Activated CD8-positive, alpha-beta T cell treated with anti-CD3 and anti-CD28 coated beads for 36 hours (primary cell): ENCODE data around the gene CD6. TPM values are rescaled to one million over a fixed set of nuclear protein-coding genes. Genes with fewer than 3 reads are reported as not detected.

Experiments used
- ATAC-seq: fragments of 200-7000 bp; cut with Tn5 transposase; one replicate; pipeline ENCODE4 v1.10.0; 2021; ENCODE audit warnings: mild to moderate bottlenecking, moderate library complexity
- CTCF ChIA-PET: fragments of 350-600 bp; sonication (Branson Sonifier 250); formaldehyde crosslinking; loops from one replicate; lab custom pipeline; 2021; ENCODE audit warnings: antibody characterized with exemption; lab: Charles Lee
- POLR2A ChIA-PET: fragments of 350-600 bp; sonication (Branson Sonifier 250); formaldehyde crosslinking; loops from one replicate; lab custom pipeline; 2021; ENCODE audit warnings: antibody characterized with exemption; lab: Charles Lee
- DNase-seq: peaks from one replicate; pipeline ENCODE4 v3.0.0-alpha.2; 2020
- H3K27ac Mint-ChIP-seq: one replicate; pipeline ENCODE4 v1.8.0; 2021; ENCODE audit warnings: mild to moderate bottlenecking, mixed read lengths
- H3K27me3 Mint-ChIP-seq: one replicate; pipeline ENCODE4 v1.8.0; 2021; ENCODE audit warnings: mixed read lengths
- H3K36me3 Mint-ChIP-seq: one replicate; pipeline ENCODE4 v1.8.0; 2021; ENCODE audit warnings: low read depth, mixed read lengths
- H3K4me1 Mint-ChIP-seq: one replicate; pipeline ENCODE4 v1.8.0; 2021; ENCODE audit warnings: low read depth, mixed read lengths
- H3K4me3 Mint-ChIP-seq: one replicate; pipeline ENCODE4 v1.8.0; 2021; ENCODE audit warnings: mild to moderate bottlenecking, moderate library complexity, mixed read lengths
- H3K9me3 Mint-ChIP-seq: one replicate; pipeline ENCODE4 v1.8.0; 2021; ENCODE audit warnings: mixed read lengths
- CTCF ChIP-seq: fragments of 200-600 bp; IDR thresholded peaks from one replicate; pipeline ENCODE4 v1.8.0; 2022; ENCODE audit warnings: antibody characterized with exemption, mild to moderate bottlenecking
- intact Hi-C: fragments of 100-400 bp; cut with micrococcal nuclease; formaldehyde crosslinking; loops from one replicate; pipeline ENCODE4 v1.10.0; 2022
- total RNA-seq, 2 experiments: library from RNA; stranded (reverse); gene quantifications; one replicate each; pipeline ENCODE4 v1.2.3, GENCODE V29; 2021

CD6 gene
- total RNA-seq, 2 experiments from 2014 or later, result 196 to 201 TPM

- H3K27ac Mint-ChIP-seq, result no peak overlapping the region
- ChIA-PET POLR2A (interaction anchor here (1.0 kb wide), 2 partner anchors 9 to 95 kb away, joined by 3 read pairs; no protein-coding TSS in a partner anchor), CTCF (interaction anchor here (0.8 to 1.3 kb wide), 2 partner anchors 30 to 185 kb away, joined by 3 read pairs; no protein-coding TSS in a partner anchor)
- TF ChIP-seq CTCF, result no peak
- no peak overlapping the region for H3K4me3 Mint-ChIP-seq
- no peaks in the 10 kb centered on the region for H3K9me3 Mint-ChIP-seq
- H3K27me3 Mint-ChIP-seq, result peaks cover 2% of the 10 kb centered on the region
- no peaks in the 10 kb centered on the region for H3K36me3 Mint-ChIP-seq
- H3K4me1 Mint-ChIP-seq, result peaks cover 9% of the 10 kb centered on the region
- DNase-seq, result no peak
- intact Hi-C loops, result no loop called here
- ATAC-seq, result no peak
These were observed 26.2 kb upstream of the CD6 start for GRCh38 chr11:60945295-60945667.

GRCh38 chr11:60946601-60947264 lies 24.7 kb upstream of the CD6 start:
- Mint-ChIP-seq H3K27ac (no peak overlapping the region), H3K9me3 (no peaks in the 10 kb centered on the region), H3K4me1 (peaks cover 12% of the 10 kb centered on the region), H3K36me3 (no peaks in the 10 kb centered on the region), H3K4me3 (no peak overlapping the region), H3K27me3 (peaks cover 4% of the 10 kb centered on the region)
- POLR2A ChIA-PET, result no interaction called here
- ATAC-seq (no peak), DNase-seq (no peak)
- intact Hi-C loops, result no loop called here
- CTCF ChIA-PET, result no interaction called here
- no peak for TF ChIP-seq CTCF

GRCh38 chr11:60947700-60948099 lies 23.8 kb upstream of the CD6 start:
- TF ChIP-seq CTCF, result no peak
- no peak overlapping the region for H3K27ac Mint-ChIP-seq
- no peaks in the 10 kb centered on the region for H3K36me3 Mint-ChIP-seq
- ChIA-PET POLR2A (interaction anchor here (1.0 kb wide), 1 partner anchor 27 kb away, joined by 3 read pairs; no protein-coding TSS in a partner anchor), CTCF (no interaction called here)
- ATAC-seq, result no peak
- intact Hi-C loops, result no loop called here
- DNase-seq, result no peak
- peaks cover 5% of the 10 kb centered on the region for H3K27me3 Mint-ChIP-seq
- no peak overlapping the region for H3K4me3 Mint-ChIP-seq
- no peaks in the 10 kb centered on the region for H3K9me3 Mint-ChIP-seq
- H3K4me1 Mint-ChIP-seq, result peaks cover 21% of the 10 kb centered on the region

GRCh38 chr11:60948250-60948649 lies 23.2 kb upstream of the CD6 start:
- peaks cover 25% of the 10 kb centered on the region for H3K4me1 Mint-ChIP-seq
- H3K27ac Mint-ChIP-seq, result no peak overlapping the region
- ChIA-PET CTCF (no interaction called here), POLR2A (interaction anchor here (0.6 to 1.0 kb wide), 2 partner anchors 27 to 153 kb away, joined by 3 read pairs; no protein-coding TSS in a partner anchor)
- no peaks in the 10 kb centered on the region for H3K36me3 Mint-ChIP-seq
- no peak overlapping the region for H3K4me3 Mint-ChIP-seq
- no peak for ATAC-seq
- peaks cover 5% of the 10 kb centered on the region for H3K27me3 Mint-ChIP-seq
- no peaks in the 10 kb centered on the region for H3K9me3 Mint-ChIP-seq
- no peak for DNase-seq
- intact Hi-C loops, result no loop called here
- TF ChIP-seq CTCF, result no peak

- no peaks in the 10 kb centered on the region for H3K36me3 Mint-ChIP-seq
- H3K27ac Mint-ChIP-seq, result no peak overlapping the region
- no peak for TF ChIP-seq CTCF
- intact Hi-C loops, result no loop called here
- CTCF ChIA-PET, result interaction anchor here (1.2 to 1.7 kb wide), 2 partner anchors 9 to 19 kb away, joined by 5 to 9 read pairs; no protein-coding TSS in a partner anchor
- peaks cover 25% of the 10 kb centered on the region for H3K4me1 Mint-ChIP-seq
- POLR2A ChIA-PET, result interaction anchor here (1.7 kb wide), 1 partner anchor 9 kb away, joined by 8 read pairs; no protein-coding TSS in a partner anchor
- H3K27me3 Mint-ChIP-seq, result peaks cover 5% of the 10 kb centered on the region
- ATAC-seq (no peak), DNase-seq (no peak)
- no peaks in the 10 kb centered on the region for H3K9me3 Mint-ChIP-seq
- peak overlapping the region; percentile 26 for H3K4me3 Mint-ChIP-seq
These were observed 21.5 kb upstream of the CD6 start for GRCh38 chr11:60950024-60950423.
